Stromal cell of bone marrow (primary cell): ENCODE results near the gene ARMH3.
A peak's percentile ranks its signal among the peaks of the same experiment; 100 is the strongest.
"Not testable (repeated sequence)": the region's sequence is repeated elsewhere in the genome, so short reads cannot be mapped to it uniquely, and the experiment has no call there.

ENCODE experiments used
- DNase-seq: peaks from one replicate; pipeline ENCODE4 v3.0.0-alpha.2; 2012; ENCODE audit warnings: low read depth

Gene ARMH3

GRCh38 chr10:101980677-101981076 lies 75.3 kb downstream of the ARMH3 start:
- DNase-seq = not testable (repeated sequence)

GRCh38 chr10:101974091-101974971 lies 81.6 kb downstream of the ARMH3 start:
- DNase-seq = peak; percentile 25

DNA sequence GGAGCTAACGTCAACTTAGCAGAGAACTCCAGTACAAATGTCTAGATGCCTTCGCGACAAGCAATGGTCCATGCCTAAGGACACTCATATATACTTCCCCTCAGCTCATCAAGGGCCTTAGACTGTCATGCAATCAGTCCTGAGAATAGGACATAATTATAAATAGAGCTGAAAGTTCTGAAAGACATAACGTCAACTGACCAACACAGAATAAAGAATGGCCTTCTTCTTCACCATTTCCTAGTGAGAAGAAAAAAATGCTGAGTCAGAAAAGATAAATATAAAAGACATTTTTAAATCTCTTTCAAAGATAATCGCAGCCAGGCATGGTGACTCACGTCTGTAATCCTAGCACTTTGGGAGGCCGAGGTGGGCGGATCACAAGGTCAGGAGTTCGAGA lies 83.2 kb downstream of the ARMH3 start:
- DNase-seq = no peak

DNA sequence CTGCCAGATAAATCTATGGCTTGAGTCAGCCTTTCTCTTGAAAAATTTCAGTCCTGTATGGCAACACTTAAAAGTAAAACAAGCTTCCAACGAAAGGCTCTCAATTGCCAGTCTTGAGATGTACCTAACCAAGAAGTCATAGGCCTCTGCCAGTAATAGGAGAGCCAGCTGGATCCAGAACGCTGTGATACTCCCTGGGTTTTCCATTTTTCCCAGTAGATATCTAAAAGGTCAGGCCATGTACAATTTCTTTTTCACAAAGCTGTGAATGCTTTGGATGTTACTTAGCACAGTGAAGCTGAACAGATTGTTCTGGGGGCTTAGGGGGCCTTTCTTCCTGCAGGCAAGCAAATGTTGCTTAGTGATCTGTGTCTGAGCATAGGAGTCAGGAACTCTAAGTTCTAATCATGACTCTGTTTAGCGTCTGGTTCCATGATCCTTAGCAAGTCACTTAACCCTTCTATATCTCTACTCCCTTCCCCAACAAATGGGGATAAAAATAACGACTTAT lies 86.5 kb downstream of the ARMH3 start:
- no peak for DNase-seq

DNA sequence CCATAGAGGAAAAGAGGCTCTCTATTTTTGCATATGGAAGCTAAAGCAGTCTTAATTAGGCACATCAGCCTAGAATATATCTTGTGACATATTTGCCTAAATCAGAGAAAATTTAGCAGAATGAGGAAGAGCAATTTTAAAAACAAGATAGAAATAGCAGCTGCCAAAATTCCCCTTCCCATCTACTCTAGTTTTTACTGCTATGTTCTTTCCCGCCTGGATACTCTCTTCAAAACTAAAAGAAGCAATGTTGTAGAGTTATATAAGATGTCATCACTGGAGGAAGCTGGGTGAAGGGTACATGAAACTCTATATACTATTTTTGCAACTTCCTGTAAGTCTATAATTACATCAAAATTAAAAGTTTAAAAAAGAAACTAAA lies 87.0 kb downstream of the ARMH3 start:
- DNase-seq = no peak

DNA sequence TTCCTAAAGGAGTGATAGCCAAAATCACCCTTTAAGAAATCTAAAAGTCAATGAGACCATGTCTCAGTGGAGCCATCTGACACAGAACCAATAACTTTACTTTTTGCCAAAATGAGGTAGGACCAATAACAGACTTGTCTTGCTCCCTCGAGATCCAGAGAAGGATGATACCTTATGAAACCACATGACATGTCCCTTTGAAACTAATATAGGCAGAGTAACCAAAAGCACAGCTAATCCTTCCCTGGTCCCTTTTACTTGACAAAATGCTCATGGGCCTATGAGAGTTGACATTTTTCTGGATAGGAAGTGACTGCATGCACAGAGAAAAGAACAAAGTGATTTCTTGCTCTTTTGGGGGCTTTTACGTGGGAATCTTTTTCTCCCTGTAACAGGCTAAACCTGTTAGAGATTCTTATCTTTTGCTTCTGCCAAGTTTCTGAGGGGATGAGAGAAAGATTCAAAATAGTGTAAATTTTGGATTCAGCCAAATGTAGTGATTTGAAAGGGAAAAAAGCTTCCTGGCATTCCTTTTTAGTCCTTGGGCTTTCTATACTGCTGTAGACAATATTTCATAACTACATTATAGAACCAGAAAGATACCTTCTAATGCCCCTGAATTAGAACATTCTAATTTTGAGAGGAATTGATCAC lies 87.6 kb downstream of the ARMH3 start:
- DNase-seq = no peak

GRCh38 chr10:101967713-101968112 lies 88.3 kb downstream of the ARMH3 start:
- DNase-seq = no peak

GRCh38 chr10:101967119-101967518 lies 88.9 kb downstream of the ARMH3 start:
- DNase-seq = no peak

- DNase-seq = no peak
Observed at GRCh38 chr10:101965075-101965765, 90.8 kb downstream of the ARMH3 start.

GRCh38 chr10:101961591-101962498 lies 94.1 kb downstream of the ARMH3 start:
- peak; percentile 29 for DNase-seq

- DNase-seq = no peak
Observed at GRCh38 chr10:101960879-101961395, 95.0 kb downstream of the ARMH3 start.

GRCh38 chr10:101959346-101959916 lies 96.5 kb downstream of the ARMH3 start:
- DNase-seq = no peak

GRCh38 chr10:101958691-101959090 lies 97.3 kb downstream of the ARMH3 start:
- no peak for DNase-seq

- DNase-seq = no peak
Observed at GRCh38 chr10:101956898-101957297, 99.1 kb downstream of the ARMH3 start.

DNA sequence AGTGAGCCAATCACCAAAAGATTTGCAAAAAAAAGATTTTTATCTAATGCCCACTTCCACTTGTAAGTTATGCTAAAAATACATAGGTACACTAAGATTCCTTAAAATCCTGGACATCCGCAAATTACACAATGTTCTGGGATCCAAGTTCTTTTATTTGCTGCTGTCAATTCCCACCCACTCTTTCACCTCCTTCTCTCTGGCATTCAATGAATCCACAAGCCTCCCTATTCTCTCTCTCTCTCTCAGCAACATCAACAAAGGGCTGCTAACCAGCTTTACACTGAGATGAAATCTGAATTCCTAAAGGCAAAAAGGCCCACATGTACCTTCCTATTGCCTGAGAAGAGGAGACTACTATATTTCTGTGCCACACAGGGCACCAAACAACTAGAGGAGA lies 99.9 kb downstream of the ARMH3 start:
- DNase-seq = no peak

- peak; percentile 67 for DNase-seq
Observed at GRCh38 chr10:101952191-101952590, 103.8 kb downstream of the ARMH3 start.

- no peak for DNase-seq
Observed at GRCh38 chr10:101950213-101950612, 105.8 kb downstream of the ARMH3 start.

DNA sequence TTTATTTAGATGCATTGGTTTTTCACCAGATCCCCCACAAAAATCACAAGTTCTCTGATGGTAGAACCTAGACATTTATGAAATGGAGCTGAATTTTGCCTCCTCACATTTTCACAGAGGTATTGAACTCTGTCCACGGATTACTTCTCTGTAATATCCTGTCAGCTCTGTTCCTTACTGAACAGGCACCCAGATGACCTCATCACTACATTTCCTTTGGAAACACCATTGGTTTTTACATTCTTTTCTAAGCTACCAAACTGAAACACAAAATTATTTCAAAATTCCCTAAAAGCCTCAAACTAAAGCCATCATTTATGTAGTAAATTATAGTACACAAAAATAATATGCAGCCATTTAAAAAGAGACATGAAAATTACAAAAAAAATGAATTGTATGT lies 114.1 kb downstream of the ARMH3 start:
- DNase-seq = peak; percentile 11

- no peak for DNase-seq
Observed at GRCh38 chr10:101940916-101941315, 115.1 kb downstream of the ARMH3 start.

GRCh38 chr10:101939729-101940128 lies 116.2 kb downstream of the ARMH3 start:
- no peak for DNase-seq
